ENCODE data around the gene CFAP46. TPM values are rescaled to one million over a fixed set of nuclear protein-coding genes. Genes with fewer than 3 reads are reported as not detected.

Gene CFAP46
- total and polyA plus RNA-seq, 4 donors = 0.33 to 0.59 (median 0.42) TPM

DNA sequence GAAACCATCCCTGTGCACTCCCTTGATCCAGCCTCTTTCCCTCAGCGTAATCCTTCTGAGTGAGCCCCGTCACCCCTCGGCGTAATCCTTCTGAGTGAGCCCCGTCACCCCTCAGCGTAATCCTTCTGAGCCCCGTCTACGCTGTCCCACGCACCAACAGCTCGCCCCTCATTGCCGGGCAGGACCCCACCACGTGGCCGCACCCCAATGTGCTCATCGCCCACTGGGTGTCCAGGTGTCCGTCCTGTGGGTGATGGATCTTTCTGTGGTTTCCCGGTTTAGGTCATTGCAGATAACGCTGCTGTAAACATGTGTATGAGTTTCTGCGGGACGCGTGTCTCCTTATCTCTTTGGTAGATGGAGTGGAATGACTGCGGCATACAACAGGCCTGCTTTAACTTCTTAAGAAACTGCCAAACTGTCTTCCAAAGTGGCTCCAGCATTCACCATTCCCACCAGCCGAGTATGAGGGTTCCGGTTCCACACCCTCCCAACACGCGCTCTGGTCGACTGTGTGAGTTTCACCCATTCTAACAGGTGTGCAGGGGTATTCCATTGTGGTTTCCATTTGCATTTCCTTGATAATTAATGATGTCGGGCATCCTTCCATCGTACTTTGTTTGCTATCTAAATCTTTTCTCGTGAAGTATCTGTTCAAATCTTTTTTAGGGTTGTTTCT, 114.4 kb downstream of the CFAP46 start (continued):
- TF ChIP-seq ATF3 (IDR thresholded peaks at IDR 0.05) = no peak
- TF ChIP-seq YY1 (IDR thresholded peaks at IDR 0.05) = no peak
- no peak for TF ChIP-seq CTCF (IDR thresholded peaks at IDR 0.05; ENCODE audit: low read depth, low read length, missing input control)
- TF ChIP-seq RXRA (IDR thresholded peaks at IDR 0.05) = no peak
- no peak for TF ChIP-seq FOXA2 (IDR thresholded peaks at IDR 0.05)
- TF ChIP-seq TAF1 (conservative IDR thresholded peaks at IDR 0.05) = no peak

GRCh38 chr10:132827423-132827789, 115.0 kb downstream of the CFAP46 start:
- 61% methylated on average over 13 of the region's 13 CpGs for WGBS
- Histone ChIP-seq H3K4me3 (ENCODE audit: low read depth in 1 of 3, low read length in 3 of 3) (no peak overlapping the region), H3K36me3 (ENCODE audit: control insufficient read depth in 4 of 4, insufficient read depth in 3 of 4, low read depth in 1 of 4, low read length in 3 of 4) (no peaks in the 10 kb centered on the region), H3K27ac (ENCODE audit: low read depth in 1 of 2, low read length in 2 of 2) (no peak overlapping the region), H3K27me3 (ENCODE audit: control insufficient read depth in 4 of 4, insufficient read depth in 4 of 4, low read length in 3 of 4) (no peaks in the 10 kb centered on the region), H3K9me3 (ENCODE audit: control insufficient read depth in 4 of 4, low read length in 3 of 4) (no peaks in the 10 kb centered on the region), H3K9ac (ENCODE audit: low read depth in 1 of 2, low read length in 2 of 2) (no peak overlapping the region), H3K4me1 (ENCODE audit: control insufficient read depth in 4 of 4, insufficient read depth in 4 of 4, low read length in 3 of 4) (no peaks in the 10 kb centered on the region)
- no peak for DNase-seq (ENCODE audit: low spot score)
- TF ChIP-seq GABPA (IDR thresholded peaks at IDR 0.05 in 1 of 2, conservative IDR thresholded peaks at IDR 0.05 in 1 of 2) (no peak), RAD21 (IDR thresholded peaks at IDR 0.05) (no peak), MAX (IDR thresholded peaks at IDR 0.05) (no peak), CTCF (IDR thresholded peaks at IDR 0.05; ENCODE audit: low read depth, low read length, missing input control) (no peak), EGR1 (IDR thresholded peaks at IDR 0.05; ENCODE audit: low read depth in 2 of 2) (no peak), FOXA1 (IDR thresholded peaks at IDR 0.05) (no peak), NR2F2 (IDR thresholded peaks at IDR 0.05) (no peak), REST (IDR thresholded peaks at IDR 0.05) (no peak), HNF4G (IDR thresholded peaks at IDR 0.05) (no peak), RXRA (IDR thresholded peaks at IDR 0.05) (no peak), JUND (IDR thresholded peaks at IDR 0.05) (no peak), FOXA2 (IDR thresholded peaks at IDR 0.05) (no peak), SP1 (IDR thresholded peaks at IDR 0.05) (no peak), TAF1 (conservative IDR thresholded peaks at IDR 0.05) (no peak), ATF3 (IDR thresholded peaks at IDR 0.05) (no peak), YY1 (IDR thresholded peaks at IDR 0.05) (no peak), HNF4A (conservative IDR thresholded peaks at IDR 0.05) (no peak)
- TF ChIP-seq, protein P1, sequence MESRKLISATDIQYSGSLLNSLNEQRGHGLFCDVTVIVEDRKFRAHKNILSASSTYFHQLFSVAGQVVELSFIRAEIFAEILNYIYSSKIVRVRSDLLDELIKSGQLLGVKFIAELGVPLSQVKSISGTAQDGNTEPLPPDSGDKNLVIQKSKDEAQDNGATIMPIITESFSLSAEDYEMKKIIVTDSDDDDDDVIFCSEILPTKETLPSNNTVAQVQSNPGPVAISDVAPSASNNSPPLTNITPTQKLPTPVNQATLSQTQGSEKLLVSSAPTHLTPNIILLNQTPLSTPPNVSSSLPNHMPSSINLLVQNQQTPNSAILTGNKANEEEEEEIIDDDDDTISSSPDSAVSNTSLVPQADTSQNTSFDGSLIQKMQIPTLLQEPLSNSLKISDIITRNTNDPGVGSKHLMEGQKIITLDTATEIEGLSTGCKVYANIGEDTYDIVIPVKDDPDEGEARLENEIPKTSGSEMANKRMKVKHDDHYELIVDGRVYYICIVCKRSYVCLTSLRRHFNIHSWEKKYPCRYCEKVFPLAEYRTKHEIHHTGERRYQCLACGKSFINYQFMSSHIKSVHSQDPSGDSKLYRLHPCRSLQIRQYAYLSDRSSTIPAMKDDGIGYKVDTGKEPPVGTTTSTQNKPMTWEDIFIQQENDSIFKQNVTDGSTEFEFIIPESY (IDR thresholded peaks at IDR 0.05) = no peak

Data from liver (tissue), 9 donors.